SU-DHL-6 (cell line): ENCODE data around the gene PDZD2.

Source experiments
- H2AFZ ChIP-seq: fragments of 200-600 bp; sonication (generic); 2 replicates; pipeline ENCODE4 v1.6.1; 2014; ENCODE audit warnings: low read depth, mild to moderate bottlenecking, moderate library complexity, mixed read lengths, antibody characterized with exemption, low read length; ENCODE audit not compliant: severe bottlenecking
- H3F3A ChIP-seq: fragments of 200-600 bp; shearing (Covaris generic); 2 replicates; pipeline ENCODE4 v1.6.0; 2016; ENCODE audit warnings: antibody characterized with exemption, mild to moderate bottlenecking; ENCODE audit not compliant: insufficient read depth
- H3K27ac ChIP-seq: fragments of 200-600 bp; sonication (generic); 2 replicates; pipeline ENCODE4 v1.5.1; 2016; ENCODE audit warnings: low read depth, mild to moderate bottlenecking, low read length, moderate library complexity, mixed read lengths
- H3K27me3 ChIP-seq: fragments of 200-600 bp; sonication (generic), shearing (Covaris generic); 2 replicates; pipeline ENCODE4 v1.6.0; 2014; ENCODE audit warnings: mild to moderate bottlenecking, low read length
- H3K36me3 ChIP-seq: fragments of 200-600 bp; sonication (generic); 2 replicates; pipeline ENCODE4 v1.6.1; 2014; ENCODE audit warnings: mild to moderate bottlenecking, low read length, mixed read lengths
- H3K4me2 ChIP-seq: fragments of 300-600, 200-600 bp; shearing (Covaris generic), sonication (generic); 2 replicates; pipeline ENCODE4 v1.6.0; 2014; ENCODE audit warnings: low read length, low read depth, mild to moderate bottlenecking; ENCODE audit not compliant: poor library complexity, severe bottlenecking
- H3K4me3 ChIP-seq: fragments of 200-600 bp; sonication (generic); 2 replicates; pipeline ENCODE4 v1.5.1; 2014; ENCODE audit warnings: antibody characterized with exemption, low read length, mild to moderate bottlenecking, mixed read lengths; ENCODE audit not compliant: insufficient read depth, poor library complexity, severe bottlenecking
- H3K79me2 ChIP-seq: fragments of 200-600 bp; sonication (generic); 2 replicates; pipeline ENCODE4 v1.6.1; 2014; ENCODE audit warnings: mild to moderate bottlenecking, low read length, moderate library complexity; ENCODE audit not compliant: insufficient read depth
- H3K9ac ChIP-seq: fragments of 200-600 bp; sonication (generic); 2 replicates; pipeline ENCODE4 v1.7.0; 2014; ENCODE audit warnings: mild to moderate bottlenecking, low read length
- H3K9me2 ChIP-seq: fragments of 200-600 bp; sonication (generic); replicated peaks from 2 replicates; pipeline ENCODE4 v1.6.1; 2014; ENCODE audit warnings: low read length; ENCODE audit not compliant: insufficient read depth
- H3K9me3 ChIP-seq: fragments of 200-600 bp; sonication (generic); 2 replicates; pipeline ENCODE4 v1.6.1; 2014; ENCODE audit warnings: low read length, mixed read lengths; ENCODE audit not compliant: insufficient read depth
- H4K20me1 ChIP-seq: fragments of 200-600 bp; sonication (generic); 2 replicates; pipeline ENCODE4 v1.6.1; 2014; ENCODE audit warnings: low read depth, mild to moderate bottlenecking, antibody characterized with exemption, low read length, moderate library complexity, mixed read lengths
- EZH2phosphoT487 ChIP-seq: fragments of 200-600 bp; sonication (generic), shearing (Covaris generic); conservative IDR thresholded peaks from 2 replicates; pipeline ENCODE4 v1.6.1; 2018; ENCODE audit warnings: mild to moderate bottlenecking, antibody characterized with exemption, low read length, moderate library complexity, mixed read lengths
- TF ChIP-seq, protein P1 (sequence below): fragments of 200-600 bp; sonication (generic); IDR thresholded peaks from one replicate; pipeline ENCODE4 v1.5.1; 2017; ENCODE audit warnings: antibody characterized with exemption, mild to moderate bottlenecking, low read length, moderate library complexity; ENCODE audit not compliant: insufficient read depth, poor library complexity, severe bottlenecking

PDZD2 gene

DNA sequence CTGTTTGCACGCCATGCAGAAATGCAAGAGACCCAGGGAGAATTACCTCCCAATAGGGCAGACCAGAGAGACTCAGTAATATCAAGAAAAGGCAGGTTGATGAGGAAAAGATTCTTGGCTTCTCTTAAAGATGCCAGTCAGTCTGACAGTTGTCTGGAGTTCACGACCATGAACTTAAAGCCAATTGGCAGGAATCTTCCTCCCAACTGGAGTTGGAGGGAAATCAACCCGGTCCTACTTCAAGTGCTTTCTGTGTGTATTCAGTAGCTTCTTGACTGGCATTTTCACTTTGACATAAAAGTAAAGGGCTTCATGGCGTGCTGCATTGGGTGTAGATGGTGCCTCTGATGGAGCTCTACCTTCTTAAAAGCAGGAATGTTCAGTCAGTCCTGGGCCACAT is 390.9 kb downstream of the PDZD2 start:
- Histone ChIP-seq H3K4me2 (no peak overlapping the region), H3K27me3 (no peaks in the 10 kb centered on the region), H4K20me1 (no peaks in the 10 kb centered on the region), H3K4me3 (no peak overlapping the region), H3K36me3 (no peaks in the 10 kb centered on the region), H2AFZ (no peak overlapping the region), H3F3A (no peaks in the 10 kb centered on the region), H3K27ac (no peak overlapping the region), H3K79me2 (no peaks in the 10 kb centered on the region), H3K9me3 (no peaks in the 10 kb centered on the region), H3K9me2 (no peaks in the 10 kb centered on the region), H3K9ac (no peak overlapping the region)
- no peak for TF ChIP-seq EZH2phosphoT487
- TF ChIP-seq, protein P1, sequence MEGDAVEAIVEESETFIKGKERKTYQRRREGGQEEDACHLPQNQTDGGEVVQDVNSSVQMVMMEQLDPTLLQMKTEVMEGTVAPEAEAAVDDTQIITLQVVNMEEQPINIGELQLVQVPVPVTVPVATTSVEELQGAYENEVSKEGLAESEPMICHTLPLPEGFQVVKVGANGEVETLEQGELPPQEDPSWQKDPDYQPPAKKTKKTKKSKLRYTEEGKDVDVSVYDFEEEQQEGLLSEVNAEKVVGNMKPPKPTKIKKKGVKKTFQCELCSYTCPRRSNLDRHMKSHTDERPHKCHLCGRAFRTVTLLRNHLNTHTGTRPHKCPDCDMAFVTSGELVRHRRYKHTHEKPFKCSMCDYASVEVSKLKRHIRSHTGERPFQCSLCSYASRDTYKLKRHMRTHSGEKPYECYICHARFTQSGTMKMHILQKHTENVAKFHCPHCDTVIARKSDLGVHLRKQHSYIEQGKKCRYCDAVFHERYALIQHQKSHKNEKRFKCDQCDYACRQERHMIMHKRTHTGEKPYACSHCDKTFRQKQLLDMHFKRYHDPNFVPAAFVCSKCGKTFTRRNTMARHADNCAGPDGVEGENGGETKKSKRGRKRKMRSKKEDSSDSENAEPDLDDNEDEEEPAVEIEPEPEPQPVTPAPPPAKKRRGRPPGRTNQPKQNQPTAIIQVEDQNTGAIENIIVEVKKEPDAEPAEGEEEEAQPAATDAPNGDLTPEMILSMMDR, result no peak

DNA sequence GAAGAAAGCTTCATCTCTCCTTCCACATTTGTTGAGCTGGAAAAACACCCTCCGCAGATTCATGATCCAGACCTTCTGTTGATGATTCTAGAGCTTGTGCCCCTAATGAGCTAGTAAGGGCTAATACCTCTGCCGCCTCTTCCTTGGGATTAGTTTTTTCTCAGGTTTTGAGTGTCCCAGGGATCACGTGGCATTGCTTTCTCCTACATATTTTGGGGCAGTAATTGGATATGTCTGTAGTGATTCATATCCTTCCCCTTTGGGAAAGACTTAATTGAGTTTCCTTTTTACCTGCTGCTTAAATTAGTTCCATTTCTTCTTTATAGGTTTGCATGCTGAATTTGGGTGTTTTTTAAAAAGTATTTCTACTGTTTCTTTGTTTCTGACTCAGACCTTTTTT is 391.3 kb downstream of the PDZD2 start:
- Histone ChIP-seq H4K20me1 (no peaks in the 10 kb centered on the region), H3F3A (no peaks in the 10 kb centered on the region), H3K9ac (no peak overlapping the region), H2AFZ (no peak overlapping the region), H3K36me3 (no peaks in the 10 kb centered on the region), H3K79me2 (no peaks in the 10 kb centered on the region), H3K27ac (no peak overlapping the region), H3K4me3 (no peak overlapping the region), H3K27me3 (no peaks in the 10 kb centered on the region), H3K9me2 (no peaks in the 10 kb centered on the region), H3K9me3 (no peaks in the 10 kb centered on the region), H3K4me2 (no peak overlapping the region)
- TF ChIP-seq, protein P1, result no peak
- no peak for TF ChIP-seq EZH2phosphoT487

DNA sequence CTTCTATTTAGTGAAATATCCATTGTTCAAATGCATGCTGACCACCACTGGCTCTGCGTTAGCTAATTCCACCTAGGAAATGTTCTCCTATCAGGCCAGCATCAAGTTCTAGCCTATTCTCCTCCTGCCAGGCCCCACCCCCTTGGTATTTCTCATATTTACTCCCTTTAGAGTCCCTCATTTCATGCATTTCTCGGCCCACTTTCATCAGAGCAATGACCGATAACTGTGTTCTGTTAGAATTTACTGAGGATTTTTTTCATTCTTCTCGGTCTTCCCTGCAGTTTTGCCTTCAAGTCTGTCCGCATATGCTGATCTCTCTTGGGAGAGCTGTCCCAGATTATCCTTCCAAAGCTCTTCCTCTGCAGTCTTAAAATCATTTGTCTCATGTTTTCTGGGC is 391.8 kb downstream of the PDZD2 start:
- no peak overlapping the region for H3K27ac ChIP-seq
- H3K36me3 ChIP-seq, result no peaks in the 10 kb centered on the region
- H3K27me3 ChIP-seq, result no peaks in the 10 kb centered on the region
- H3K9me2 ChIP-seq, result no peaks in the 10 kb centered on the region
- no peaks in the 10 kb centered on the region for H3F3A ChIP-seq
- TF ChIP-seq EZH2phosphoT487, result no peak
- TF ChIP-seq, protein P1, result no peak
- no peaks in the 10 kb centered on the region for H3K79me2 ChIP-seq
- no peak overlapping the region for H3K4me3 ChIP-seq
- H4K20me1 ChIP-seq, result no peaks in the 10 kb centered on the region
- no peak overlapping the region for H3K4me2 ChIP-seq
- H2AFZ ChIP-seq, result no peak overlapping the region
- no peaks in the 10 kb centered on the region for H3K9me3 ChIP-seq
- H3K9ac ChIP-seq, result no peak overlapping the region
